H9 (cell line): Measurements from ENCODE around the gene MLLT3. TPM values are rescaled to one million over a fixed set of nuclear protein-coding genes. Genes with fewer than 3 reads are reported as not detected.

Experiments
- DNase-seq: peaks from one replicate; pipeline ENCODE4 v3.0.0-alpha.2; 2017
- H2AFZ ChIP-seq: one replicate; pipeline ENCODE4 v1.6.1; 2013; ENCODE audit warnings: mild to moderate bottlenecking, low read length, control low read depth, moderate library complexity
- H2AK5ac ChIP-seq: 2 replicates; pipeline ENCODE4 v1.6.1; 2013; ENCODE audit warnings: low read length, control low read depth, mixed read lengths; ENCODE audit not compliant: insufficient read length
- H2BK120ac ChIP-seq: one replicate; pipeline ENCODE4 v1.6.1; 2013; ENCODE audit warnings: low read depth, mild to moderate bottlenecking, low read length, control low read depth, inconsistent platforms; ENCODE audit not compliant: poor library complexity, severe bottlenecking
- H2BK12ac ChIP-seq: 2 replicates; pipeline ENCODE4 v1.6.1; 2013; ENCODE audit warnings: low read length, control low read depth, mixed read lengths, low read depth; ENCODE audit not compliant: insufficient read length
- H2BK15ac ChIP-seq: 2 replicates; pipeline ENCODE4 v1.6.1; 2013; ENCODE audit warnings: low read depth, low read length, control low read depth
- H2BK20ac ChIP-seq: one replicate; pipeline ENCODE4 v1.6.1; 2013; ENCODE audit warnings: low read depth, mild to moderate bottlenecking, low read length, control low read depth, inconsistent platforms; ENCODE audit not compliant: poor library complexity, severe bottlenecking
- H2BK5ac ChIP-seq: 2 replicates; pipeline ENCODE4 v1.6.1; 2013; ENCODE audit warnings: low read length, control low read depth, mixed read lengths; ENCODE audit not compliant: insufficient read length
- H3K14ac ChIP-seq: 2 replicates; pipeline ENCODE4 v1.6.1; 2013; ENCODE audit warnings: low read length, control low read depth; ENCODE audit not compliant: insufficient read depth
- H3K18ac ChIP-seq: 2 replicates; pipeline ENCODE4 v1.6.1; 2013; ENCODE audit warnings: low read depth, mild to moderate bottlenecking, mixed read lengths, low read length, control low read depth; ENCODE audit not compliant: insufficient read length
- H3K23ac ChIP-seq: 2 replicates; pipeline ENCODE4 v1.6.1; 2013; ENCODE audit warnings: low read length, control low read depth, mixed read lengths, low read depth; ENCODE audit not compliant: insufficient read length
- H3K23me2 ChIP-seq: 2 replicates; pipeline ENCODE4 v1.6.1; 2013; ENCODE audit warnings: low read depth, mild to moderate bottlenecking, mixed read lengths, low read length, control low read depth; ENCODE audit not compliant: insufficient read length, poor library complexity, severe bottlenecking
- H3K27ac ChIP-seq: 2 replicates; pipeline ENCODE4 v1.5.1; 2013; ENCODE audit warnings: low read length, control low read depth, mixed read lengths, low read depth; ENCODE audit not compliant: insufficient read length
- H3K27me3 ChIP-seq: 2 replicates; pipeline ENCODE4 v1.6.1; 2013; ENCODE audit warnings: low read length, control low read depth, inconsistent platforms; ENCODE audit not compliant: insufficient read depth
- H3K4ac ChIP-seq: 2 replicates; pipeline ENCODE4 v1.6.1; 2013; ENCODE audit warnings: low read depth, mild to moderate bottlenecking, control low read depth, inconsistent platforms, low read length, moderate library complexity
- H3K4me1 ChIP-seq: 2 replicates; pipeline ENCODE4 v1.6.1; 2013; ENCODE audit warnings: low read length, control low read depth, inconsistent platforms; ENCODE audit not compliant: insufficient read depth
- H3K4me2 ChIP-seq: 2 replicates; pipeline ENCODE4 v1.6.1; 2013; ENCODE audit warnings: low read length, control low read depth, mixed read lengths; ENCODE audit not compliant: insufficient read length, insufficient read depth
- H3K56ac ChIP-seq: 2 replicates; pipeline ENCODE4 v1.6.1; 2013; ENCODE audit warnings: low read depth, mild to moderate bottlenecking, mixed read lengths, low read length, control low read depth; ENCODE audit not compliant: insufficient read length
- H3K79me1 ChIP-seq: 2 replicates; pipeline ENCODE4 v1.6.1; 2013; ENCODE audit warnings: low read depth, mild to moderate bottlenecking, moderate library complexity, low read length, control low read depth, inconsistent platforms; ENCODE audit not compliant: insufficient read depth, poor library complexity, severe bottlenecking
- H3K79me2 ChIP-seq: 2 replicates; pipeline ENCODE4 v1.6.1; 2013; ENCODE audit warnings: low read length, control low read depth, inconsistent platforms; ENCODE audit not compliant: insufficient read depth
- H3K9ac ChIP-seq: 2 replicates; pipeline ENCODE4 v1.6.1; 2013; ENCODE audit warnings: low read length, control low read depth, mixed read lengths; ENCODE audit not compliant: insufficient read length; ENCODE audit errors: extremely low read depth
- H3K9me3 ChIP-seq: one replicate; pipeline ENCODE4 v1.6.1; 2013; ENCODE audit warnings: low read depth, low read length, inconsistent platforms; ENCODE audit not compliant: control insufficient read depth
- H3T11ph ChIP-seq: one replicate; pipeline ENCODE4 v1.6.1; 2013; ENCODE audit warnings: mild to moderate bottlenecking, low read length, control low read depth, inconsistent platforms
- H4K20me1 ChIP-seq: one replicate; pipeline ENCODE4 v1.6.1; 2013; ENCODE audit not compliant: control insufficient read depth, insufficient read length, insufficient read depth
- H4K5ac ChIP-seq: 2 replicates; pipeline ENCODE4 v1.6.1; 2013; ENCODE audit warnings: low read depth, mild to moderate bottlenecking, mixed read lengths, low read length, control low read depth; ENCODE audit not compliant: insufficient read length
- H4K8ac ChIP-seq: replicated peaks from 2 replicates; pipeline ENCODE4 v1.6.1; 2013; ENCODE audit warnings: low read length, control low read depth, mixed read lengths, low read depth; ENCODE audit not compliant: insufficient read length
- H4K91ac ChIP-seq: 2 replicates; pipeline ENCODE4 v1.6.1; 2013; ENCODE audit warnings: low read depth, mild to moderate bottlenecking, moderate library complexity, mixed read lengths, low read length, control low read depth; ENCODE audit not compliant: insufficient read length
- H3K27ac Mint-ChIP-seq, 3 experiments: 2 replicates in 2 of 3; 3 replicates in 1 of 3; pipeline ENCODE4 v1.8.0; 2020 to 2021; ENCODE audit warnings: mixed read lengths in 3 of 3, mild to moderate bottlenecking in 1 of 3, moderate library complexity in 1 of 3
- H3K27me3 Mint-ChIP-seq: 2 replicates; pipeline ENCODE4 v1.8.0; 2021; ENCODE audit warnings: low read depth, mild to moderate bottlenecking, moderate library complexity, mixed read lengths
- H3K36me3 Mint-ChIP-seq, 3 experiments: 2 replicates in 2 of 3; 3 replicates in 1 of 3; pipeline ENCODE4 v1.8.0; 2020 to 2021; ENCODE audit warnings: low read depth in 3 of 3, mixed read lengths in 3 of 3; ENCODE audit not compliant: insufficient read depth in 1 of 3
- H3K4me1 Mint-ChIP-seq, 2 experiments: 2 replicates each; pipeline ENCODE4 v1.8.0; 2020; ENCODE audit warnings: mixed read lengths in 2 of 2
- H3K4me3 Mint-ChIP-seq, 2 experiments: 2 replicates in 1 of 2; 3 replicates in 1 of 2; pipeline ENCODE4 v1.8.0; 2020 to 2021; ENCODE audit warnings: mild to moderate bottlenecking in 2 of 2, mixed read lengths in 2 of 2, moderate library complexity in 1 of 2
- H3K9me3 Mint-ChIP-seq, 2 experiments: 2 replicates in 1 of 2; 3 replicates in 1 of 2; pipeline ENCODE4 v1.8.0; 2020; ENCODE audit warnings: mild to moderate bottlenecking in 2 of 2, mixed read lengths in 2 of 2, moderate library complexity in 1 of 2
- WGBS: extraction: QIAGEN DNeasy Blood & Tissue Kit; methylation state at CpG from one replicate; pipeline ENCODE4 v1.1.7; 2013; ENCODE audit warnings: missing lambda C conversion rate, low lambda C conversion rate, mixed read lengths; ENCODE audit not compliant: insufficient read length; ENCODE audit errors: extremely low coverage; 5-methylcytosine and 5-hydroxymethylcytosine counted together
- total RNA-seq: library from RNA; stranded (reverse); gene quantifications from 2 replicates; pipeline ENCODE4 v1.2.1, GENCODE V29; 2021
- TF ChIP-seq, protein P1 (sequence below): fragments of 200-600 bp; sonication (generic); conservative IDR thresholded peaks from 3 replicates; pipeline ENCODE4 v1.8.0; 2021; ENCODE audit warnings: antibody characterized with exemption, mild to moderate bottlenecking

MLLT3 gene
- total RNA-seq, 1 experiment from 2014 or later: 3.9 TPM

- H3T11ph ChIP-seq: no peak overlapping the region
- Mint-ChIP-seq H3K27me3 (no peaks in the 10 kb centered on the region), H3K36me3 (no peaks in the 10 kb centered on the region), H3K4me1 (peaks cover 27 to 28% of the 10 kb centered on the region in 2 experiments), H3K4me3 (no peak overlapping the region), H3K9me3 (no peaks in the 10 kb centered on the region), H3K27ac (0 out of 7 replicates have a peak overlapping the region, but pooled peaks of 1 of the 3 experiments have one; percentile 17)
- H4K20me1 ChIP-seq: no peaks in the 10 kb centered on the region
- H3K4me2 ChIP-seq: no peak overlapping the region
- no peak overlapping the region for H2AK5ac ChIP-seq
- no peak overlapping the region for H3K56ac ChIP-seq
- no peak for DNase-seq
- H3K9ac ChIP-seq: no peak overlapping the region
- H2AFZ ChIP-seq: no peak overlapping the region
- H3K23ac ChIP-seq: no peak overlapping the region
- H3K14ac ChIP-seq: no peak overlapping the region
- H2BK20ac ChIP-seq: no peak overlapping the region
- H4K8ac ChIP-seq: no peak overlapping the region
- no peak overlapping the region for H2BK5ac ChIP-seq
- H3K4me1 ChIP-seq: peaks cover 4% of the 10 kb centered on the region; the same call in 1 of the 2 replicates
- H3K27me3 ChIP-seq: no peaks in the 10 kb centered on the region
- WGBS: no CpG with 5 or more reads among the region's 5 CpGs
- no peak overlapping the region for H2BK15ac ChIP-seq
- H3K4ac ChIP-seq: no peak overlapping the region
- no peaks in the 10 kb centered on the region for H3K9me3 ChIP-seq
- H4K91ac ChIP-seq: no peak overlapping the region
- H3K79me1 ChIP-seq: no peaks in the 10 kb centered on the region
- no peaks in the 10 kb centered on the region for H3K79me2 ChIP-seq
- TF ChIP-seq, protein P1, sequence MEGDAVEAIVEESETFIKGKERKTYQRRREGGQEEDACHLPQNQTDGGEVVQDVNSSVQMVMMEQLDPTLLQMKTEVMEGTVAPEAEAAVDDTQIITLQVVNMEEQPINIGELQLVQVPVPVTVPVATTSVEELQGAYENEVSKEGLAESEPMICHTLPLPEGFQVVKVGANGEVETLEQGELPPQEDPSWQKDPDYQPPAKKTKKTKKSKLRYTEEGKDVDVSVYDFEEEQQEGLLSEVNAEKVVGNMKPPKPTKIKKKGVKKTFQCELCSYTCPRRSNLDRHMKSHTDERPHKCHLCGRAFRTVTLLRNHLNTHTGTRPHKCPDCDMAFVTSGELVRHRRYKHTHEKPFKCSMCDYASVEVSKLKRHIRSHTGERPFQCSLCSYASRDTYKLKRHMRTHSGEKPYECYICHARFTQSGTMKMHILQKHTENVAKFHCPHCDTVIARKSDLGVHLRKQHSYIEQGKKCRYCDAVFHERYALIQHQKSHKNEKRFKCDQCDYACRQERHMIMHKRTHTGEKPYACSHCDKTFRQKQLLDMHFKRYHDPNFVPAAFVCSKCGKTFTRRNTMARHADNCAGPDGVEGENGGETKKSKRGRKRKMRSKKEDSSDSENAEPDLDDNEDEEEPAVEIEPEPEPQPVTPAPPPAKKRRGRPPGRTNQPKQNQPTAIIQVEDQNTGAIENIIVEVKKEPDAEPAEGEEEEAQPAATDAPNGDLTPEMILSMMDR: no peak
- H3K27ac ChIP-seq: no peak overlapping the region
- no peak overlapping the region for H3K18ac ChIP-seq
- no peak overlapping the region for H2BK120ac ChIP-seq
- H2BK12ac ChIP-seq: no peak overlapping the region
- H4K5ac ChIP-seq: no peak overlapping the region
- H3K23me2 ChIP-seq: no peaks in the 10 kb centered on the region
These were observed 270.6 kb downstream of the MLLT3 start for GRCh38 chr9:20351715-20352114.
